ENCODE results near the gene TTC14. TPM values are rescaled to one million over a fixed set of nuclear protein-coding genes. Genes with fewer than 3 reads are reported as not detected.

TTC14 gene
- total RNA-seq, 1 experiment from 2014 or later: 71.4 TPM

DNA sequence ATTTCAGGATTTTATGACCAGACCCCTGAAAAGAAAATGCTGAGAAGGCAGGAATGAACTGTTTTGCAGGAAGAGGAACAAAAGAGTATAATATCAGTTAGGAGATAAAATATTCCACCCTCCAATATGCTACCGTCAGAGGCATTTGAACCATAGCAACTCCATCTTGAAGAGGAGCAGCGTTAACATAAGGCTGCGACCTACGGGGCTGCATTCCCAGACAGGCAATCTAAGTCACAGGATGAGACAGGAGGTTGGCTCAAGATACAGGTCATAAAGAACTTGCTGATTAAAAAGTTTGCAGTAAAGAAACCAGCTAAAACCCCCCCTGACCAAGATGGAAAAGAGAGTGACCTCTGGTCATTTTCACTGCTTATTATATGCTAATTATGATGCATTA lies 54.4 kb downstream of the TTC14 start:
- ATAC-seq: no peak
- Histone ChIP-seq H3K27ac (ENCODE audit: low read length) (no peak overlapping the region), H3K4me3 (ENCODE audit: low read depth in 2 of 2, low read length in 2 of 2) (no peak overlapping the region), H3K4me1 (ENCODE audit: control insufficient read depth, insufficient read depth, low read length) (no peaks in the 10 kb centered on the region), H3K9me3 (ENCODE audit: control insufficient read depth, insufficient read depth, low read depth, low read length) (no peaks in the 10 kb centered on the region), H3K36me3 (ENCODE audit: control insufficient read depth, insufficient read depth, low read length) (no peaks in the 10 kb centered on the region), H3K27me3 (ENCODE audit: control insufficient read depth, insufficient read depth, low read length) (no peaks in the 10 kb centered on the region)
- intact Hi-C loops (cut with micrococcal nuclease; ENCODE audit: unreplicated experiment): no loop called here
- BruUV-seq (replicated peaks): no TSS peak
- TF ChIP-seq, protein P1, sequence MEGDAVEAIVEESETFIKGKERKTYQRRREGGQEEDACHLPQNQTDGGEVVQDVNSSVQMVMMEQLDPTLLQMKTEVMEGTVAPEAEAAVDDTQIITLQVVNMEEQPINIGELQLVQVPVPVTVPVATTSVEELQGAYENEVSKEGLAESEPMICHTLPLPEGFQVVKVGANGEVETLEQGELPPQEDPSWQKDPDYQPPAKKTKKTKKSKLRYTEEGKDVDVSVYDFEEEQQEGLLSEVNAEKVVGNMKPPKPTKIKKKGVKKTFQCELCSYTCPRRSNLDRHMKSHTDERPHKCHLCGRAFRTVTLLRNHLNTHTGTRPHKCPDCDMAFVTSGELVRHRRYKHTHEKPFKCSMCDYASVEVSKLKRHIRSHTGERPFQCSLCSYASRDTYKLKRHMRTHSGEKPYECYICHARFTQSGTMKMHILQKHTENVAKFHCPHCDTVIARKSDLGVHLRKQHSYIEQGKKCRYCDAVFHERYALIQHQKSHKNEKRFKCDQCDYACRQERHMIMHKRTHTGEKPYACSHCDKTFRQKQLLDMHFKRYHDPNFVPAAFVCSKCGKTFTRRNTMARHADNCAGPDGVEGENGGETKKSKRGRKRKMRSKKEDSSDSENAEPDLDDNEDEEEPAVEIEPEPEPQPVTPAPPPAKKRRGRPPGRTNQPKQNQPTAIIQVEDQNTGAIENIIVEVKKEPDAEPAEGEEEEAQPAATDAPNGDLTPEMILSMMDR (IDR thresholded peaks at IDR 0.05): no peak
- no peak for TF ChIP-seq TCF7L2 (IDR thresholded peaks at IDR 0.05; ENCODE audit: low read depth, low read length)
- no peak for TF ChIP-seq REST (IDR thresholded peaks at IDR 0.05; ENCODE audit: insufficient read depth in 1 of 2, low read depth in 2 of 2, low read length in 1 of 2)
- TF ChIP-seq SIN3A (IDR thresholded peaks at IDR 0.05; ENCODE audit: borderline replicate concordance, insufficient read depth, low read depth, low read length): no peak
- TF ChIP-seq POLR2AphosphoS5 (IDR thresholded peaks at IDR 0.05; ENCODE audit: low read depth, low read length): no peak
- in situ Hi-C loops (cut with HindIII; ENCODE audit: low pct_unique_long_range_greater_than_20kb, low sequenced_read_pairs): no loop called here
- DNase-seq (ENCODE audit: low read depth, low spot score): no peak
- CTCF ChIA-PET: no interaction called here
- POLR2A ChIA-PET: no interaction called here

DNA sequence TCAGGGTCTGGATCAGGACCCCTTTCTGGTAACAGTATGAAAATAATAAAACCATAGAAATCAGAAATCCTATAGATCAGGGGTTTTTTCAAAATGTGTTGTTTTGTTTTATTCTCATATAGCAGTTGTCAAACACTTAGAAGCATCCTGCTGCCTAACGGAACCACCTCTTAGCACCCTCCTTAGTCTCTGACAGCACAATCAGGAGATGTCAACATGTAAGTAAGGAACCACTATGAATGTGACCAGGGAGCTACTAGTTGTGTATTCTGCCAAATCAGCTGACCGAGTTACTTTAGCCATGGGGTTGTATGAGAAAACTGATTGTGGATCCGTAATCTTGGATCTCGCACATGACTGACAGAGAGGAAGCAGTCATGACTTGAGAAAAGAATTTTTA lies 55.1 kb downstream of the TTC14 start:
- H3K36me3 ChIP-seq (ENCODE audit: control insufficient read depth, insufficient read depth, low read length): no peaks in the 10 kb centered on the region
- peak overlapping the region in 1 of 2 experiments; percentile 14; a peak in 1 of 4 replicates for H3K4me3 ChIP-seq (ENCODE audit: low read depth in 2 of 2, low read length in 2 of 2)
- H3K27ac ChIP-seq (ENCODE audit: low read length): no peak overlapping the region
- BruUV-seq (replicated peaks): no TSS peak
- TF ChIP-seq SIN3A (IDR thresholded peaks at IDR 0.05; ENCODE audit: borderline replicate concordance, insufficient read depth, low read depth, low read length): no peak
- no peak for TF ChIP-seq POLR2AphosphoS5 (IDR thresholded peaks at IDR 0.05; ENCODE audit: low read depth, low read length)
- no peak for TF ChIP-seq TCF7L2 (IDR thresholded peaks at IDR 0.05; ENCODE audit: low read depth, low read length)
- TF ChIP-seq, protein P1 (IDR thresholded peaks at IDR 0.05): no peak
- no peak for TF ChIP-seq REST (IDR thresholded peaks at IDR 0.05; ENCODE audit: insufficient read depth in 1 of 2, low read depth in 2 of 2, low read length in 1 of 2)
- in situ Hi-C loops (cut with HindIII; ENCODE audit: low pct_unique_long_range_greater_than_20kb, low sequenced_read_pairs): no loop called here
- H3K9me3 ChIP-seq (ENCODE audit: control insufficient read depth, insufficient read depth, low read depth, low read length): no peaks in the 10 kb centered on the region
- CTCF ChIA-PET: no interaction called here
- H3K27me3 ChIP-seq (ENCODE audit: control insufficient read depth, insufficient read depth, low read length): no peaks in the 10 kb centered on the region
- POLR2A ChIA-PET: interaction anchor here (0.5 kb wide), 1 partner anchor 1070 kb away, joined by 12 read pairs; no protein-coding TSS in a partner anchor
- no peaks in the 10 kb centered on the region for H3K4me1 ChIP-seq (ENCODE audit: control insufficient read depth, insufficient read depth, low read length)
- intact Hi-C loops (cut with micrococcal nuclease; ENCODE audit: unreplicated experiment): no loop called here
- DNase-seq (ENCODE audit: low read depth, low spot score) (no peak), ATAC-seq (no peak)

Other genes starting within 250 kb of the TTC14 start
- gene CCDC39, start 77.3 kb downstream of the TTC14 start, total RNA-seq (2021; ENCODE audit: unreplicated experiment): not detected

All from Panc1 (cell line).